Measurements from ENCODE around the gene SPG11. TPM values are rescaled to one million over a fixed set of nuclear protein-coding genes. Genes with fewer than 3 reads are reported as not detected.

The SPG11 gene
- total and polyA plus RNA-seq, 2 of the 13 experiments (the other 11 are each of a cell fraction or from before 2014, with no cell fraction given), result 31.5 to 40.7 TPM

DNA sequence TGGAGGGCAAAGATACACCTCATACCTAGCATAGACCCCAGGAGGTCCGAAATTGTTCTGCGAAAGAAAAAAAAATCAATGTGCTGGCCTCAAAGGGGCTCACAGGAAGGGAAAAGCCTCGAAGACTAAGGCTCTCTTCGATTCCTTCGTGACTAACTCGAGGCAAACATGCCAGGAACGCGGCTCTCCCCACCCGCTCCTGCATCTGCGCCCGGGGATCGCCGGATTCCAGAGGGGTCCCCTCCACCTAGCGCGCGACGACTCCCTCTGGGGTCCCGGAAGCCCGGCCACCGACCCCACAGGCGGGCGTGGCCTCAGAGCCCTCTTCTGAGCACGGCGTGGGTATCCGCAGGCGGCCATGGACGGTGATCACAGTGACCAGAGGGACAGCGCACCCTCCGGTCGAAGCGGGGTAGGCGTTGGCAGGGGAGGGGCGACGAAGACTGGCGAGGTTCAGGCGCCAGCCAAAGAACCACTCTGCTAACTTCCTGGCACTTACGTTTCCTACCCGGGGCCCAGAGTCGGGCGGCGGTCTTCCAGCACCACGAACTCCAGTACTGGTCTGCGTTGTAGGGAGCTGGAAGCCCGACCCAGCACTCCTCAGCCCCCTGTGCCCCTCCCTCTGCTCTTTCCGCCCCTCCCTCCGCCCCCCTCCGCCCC is 127.0 kb downstream of the SPG11 start (continued):
- TF ChIP-seq NCOA2 (CRISPR knock-in tag; IDR thresholded peaks at IDR 0.05) (0 out of 2 replicates have a peak, but pooled peaks have one; percentile 19), PAF1 (CRISPR knock-in tag; IDR thresholded peaks at IDR 0.05) (no peak), TEAD2 (CRISPR knock-in tag; IDR thresholded peaks at IDR 0.05) (no peak), PHF5A (CRISPR knock-in tag; IDR thresholded peaks at IDR 0.05; ENCODE audit: low read depth, unreplicated experiment) (no peak), NFE2 (CRISPR knock-in tag; IDR thresholded peaks at IDR 0.05) (no peak), HDAC1 (CRISPR knock-in tag; IDR thresholded peaks at IDR 0.05) (0 out of 2 replicates have a peak, but pooled peaks have one; percentile 46), ZFP36L2 (CRISPR knock-in tag; IDR thresholded peaks at IDR 0.05) (no peak), KLF15 (CRISPR knock-in tag; IDR thresholded peaks at IDR 0.05; ENCODE audit: borderline replicate concordance) (peak; percentile 76; the same call in 1 of the 2 replicates), NFIB (CRISPR knock-in tag; IDR thresholded peaks at IDR 0.05; ENCODE audit: borderline replicate concordance) (no peak), ZNF724P (CRISPR knock-in tag; IDR thresholded peaks at IDR 0.05; ENCODE audit: borderline replicate concordance) (no peak), FOXA3 (CRISPR knock-in tag; IDR thresholded peaks at IDR 0.05) (0 out of 2 replicates have a peak, but pooled peaks have one; percentile 10), RXRB (CRISPR knock-in tag; IDR thresholded peaks at IDR 0.05; ENCODE audit: borderline replicate concordance) (peak; percentile 16; the same call in 1 of the 2 replicates), ZBTB26 (CRISPR knock-in tag; IDR thresholded peaks at IDR 0.05; ENCODE audit: borderline replicate concordance) (no peak; the same call in 1 of the 2 replicates), SIN3A (IDR thresholded peaks at IDR 0.05; ENCODE audit: borderline replicate concordance, low read depth, low read length) (peak; percentile 68; the same call in 1 of the 2 replicates), ZNF776 (CRISPR knock-in tag; IDR thresholded peaks at IDR 0.05) (no peak), IKZF1 (IDR thresholded peaks at IDR 0.05) (no peak), REXO4 (CRISPR knock-in tag; IDR thresholded peaks at IDR 0.05; ENCODE audit: borderline replicate concordance) (no peak), ZNF3 (CRISPR knock-in tag; IDR thresholded peaks at IDR 0.05) (no peak), ZNF646 (CRISPR knock-in tag; IDR thresholded peaks at IDR 0.05) (no peak), DMAP1 (CRISPR knock-in tag; IDR thresholded peaks at IDR 0.05) (peak; percentile 53; the same call in 1 of the 2 replicates)
- TF ChIP-seq, protein P1, sequence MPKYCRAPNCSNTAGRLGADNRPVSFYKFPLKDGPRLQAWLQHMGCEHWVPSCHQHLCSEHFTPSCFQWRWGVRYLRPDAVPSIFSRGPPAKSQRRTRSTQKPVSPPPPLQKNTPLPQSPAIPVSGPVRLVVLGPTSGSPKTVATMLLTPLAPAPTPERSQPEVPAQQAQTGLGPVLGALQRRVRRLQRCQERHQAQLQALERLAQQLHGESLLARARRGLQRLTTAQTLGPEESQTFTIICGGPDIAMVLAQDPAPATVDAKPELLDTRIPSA (CRISPR knock-in tag; IDR thresholded peaks at IDR 0.05; ENCODE audit: borderline replicate concordance), result no peak
- TF ChIP-seq, protein P2, sequence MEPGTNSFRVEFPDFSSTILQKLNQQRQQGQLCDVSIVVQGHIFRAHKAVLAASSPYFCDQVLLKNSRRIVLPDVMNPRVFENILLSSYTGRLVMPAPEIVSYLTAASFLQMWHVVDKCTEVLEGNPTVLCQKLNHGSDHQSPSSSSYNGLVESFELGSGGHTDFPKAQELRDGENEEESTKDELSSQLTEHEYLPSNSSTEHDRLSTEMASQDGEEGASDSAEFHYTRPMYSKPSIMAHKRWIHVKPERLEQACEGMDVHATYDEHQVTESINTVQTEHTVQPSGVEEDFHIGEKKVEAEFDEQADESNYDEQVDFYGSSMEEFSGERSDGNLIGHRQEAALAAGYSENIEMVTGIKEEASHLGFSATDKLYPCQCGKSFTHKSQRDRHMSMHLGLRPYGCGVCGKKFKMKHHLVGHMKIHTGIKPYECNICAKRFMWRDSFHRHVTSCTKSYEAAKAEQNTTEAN (CRISPR knock-in tag; conservative IDR thresholded peaks at IDR 0.05), result no peak; the same call in 1 of the 2 replicates
